Smooth muscle cell (in vitro differentiated cells): ENCODE measurements around the gene ADGRL3. TPM values are rescaled to one million over a fixed set of nuclear protein-coding genes. Genes with fewer than 3 reads are reported as not detected.

Experiments
- DNase-seq: peaks from one replicate; lab custom pipeline; 2025; ENCODE audit not compliant: unreplicated experiment; lab: John Stamatoyannopoulos, UW
- H2AFZ ChIP-seq: fragments of 200-600 bp; sonication (generic); 2 replicates; pipeline ENCODE4 v1.6.0; 2016; ENCODE audit warnings: antibody characterized with exemption, low read depth, mild to moderate bottlenecking
- H3F3A ChIP-seq: fragments of 200-600 bp; sonication (generic); 2 replicates; pipeline ENCODE4 v1.6.0; 2017; ENCODE audit warnings: antibody characterized with exemption, low read depth
- H3K27ac ChIP-seq: fragments of 200-600 bp; sonication (generic); 2 replicates; pipeline ENCODE4 v1.5.1; 2016; ENCODE audit warnings: low read depth, mild to moderate bottlenecking
- H3K27me3 ChIP-seq: fragments of 200-600 bp; sonication (generic); 2 replicates; pipeline ENCODE4 v1.6.1; 2016; ENCODE audit warnings: low read depth, mild to moderate bottlenecking
- H3K36me3 ChIP-seq: fragments of 200-600 bp; sonication (generic); 2 replicates; pipeline ENCODE4 v1.5.1; 2016; ENCODE audit warnings: low read depth
- H3K4me1 ChIP-seq: fragments of 200-600 bp; sonication (generic); 2 replicates; pipeline ENCODE4 v1.5.1; 2016; ENCODE audit warnings: low read depth
- H3K4me2 ChIP-seq: fragments of 200-600 bp; sonication (generic); 2 replicates; pipeline ENCODE4 v1.6.0; 2016; ENCODE audit warnings: mild to moderate bottlenecking
- H3K4me3 ChIP-seq: fragments of 200-600 bp; sonication (generic); 2 replicates; pipeline ENCODE4 v1.5.1; 2016; ENCODE audit warnings: mild to moderate bottlenecking
- H3K79me2 ChIP-seq: fragments of 200-600 bp; sonication (generic); 2 replicates; pipeline ENCODE4 v1.6.0; 2016; ENCODE audit warnings: low read depth, mild to moderate bottlenecking
- H3K9ac ChIP-seq: fragments of 200-600 bp; sonication (generic); 2 replicates; pipeline ENCODE4 v1.6.0; 2016; ENCODE audit warnings: low read depth
- H3K9me3 ChIP-seq: fragments of 200-600 bp; sonication (generic); replicated peaks from 2 replicates; pipeline ENCODE4 v1.5.1; 2016; ENCODE audit warnings: low read depth
- H4K20me1 ChIP-seq: fragments of 200-600 bp; sonication (generic); 2 replicates; pipeline ENCODE4 v1.6.0; 2016; ENCODE audit warnings: low read depth
- CTCF ChIP-seq: fragments of 200-600 bp; sonication (generic); IDR thresholded peaks from 2 replicates; pipeline ENCODE4 v1.5.1; 2017; ENCODE audit warnings: borderline replicate concordance, mild to moderate bottlenecking, antibody characterized with exemption; ENCODE audit not compliant: insufficient read depth, poor library complexity, severe bottlenecking
- WGBS: methylation state at CpG from one replicate; pipeline ENCODE4 v1.1.7; 2016; ENCODE audit warnings: low lambda C conversion rate; 5-methylcytosine and 5-hydroxymethylcytosine counted together
- polyA plus RNA-seq: library from polyadenylated mRNA; unstranded; fragments of >200 nt; fragmentation: Nextera tagmentation; extraction: Ambion mirVana; gene quantifications from 2 replicates; pipeline ENCODE4 v1.2.1, GENCODE V29; 2016
- total RNA-seq: library from RNA; depleted of rRNA; stranded (reverse); fragments of >200 nt; gene quantifications from 2 replicates; pipeline ENCODE4 v1.2.3, GENCODE V29; 2014

Gene ADGRL3
- total and polyA plus RNA-seq, 2 experiments from 2014 or later = 2.4 to 9.5 TPM

- Histone ChIP-seq H3K27me3 (no peaks in the 10 kb centered on the region), H3K4me2 (no peak overlapping the region), H3K36me3 (no peaks in the 10 kb centered on the region), H3K9ac (no peak overlapping the region), H3F3A (no peaks in the 10 kb centered on the region), H3K27ac (no peak overlapping the region), H3K79me2 (no peaks in the 10 kb centered on the region), H3K9me3 (no peaks in the 10 kb centered on the region), H3K4me1 (no peaks in the 10 kb centered on the region), H4K20me1 (no peaks in the 10 kb centered on the region), H3K4me3 (no peak overlapping the region), H2AFZ (no peak overlapping the region)
- WGBS = 91% methylated on average over 1 of the region's 1 CpG
- TF ChIP-seq CTCF = no peak
- no peak for DNase-seq
Observed at GRCh38 chr4:61886131-61886530, 686.0 kb downstream of the ADGRL3 start.

GRCh38 chr4:61889117-61889516 lies 689.0 kb downstream of the ADGRL3 start:
- Histone ChIP-seq H3K9ac (no peak overlapping the region), H3K27me3 (no peaks in the 10 kb centered on the region), H3K4me1 (no peaks in the 10 kb centered on the region), H3K4me3 (no peak overlapping the region), H3K27ac (no peak overlapping the region), H3K4me2 (no peak overlapping the region), H3K79me2 (no peaks in the 10 kb centered on the region), H3K9me3 (no peaks in the 10 kb centered on the region), H2AFZ (no peak overlapping the region), H3F3A (no peaks in the 10 kb centered on the region), H4K20me1 (no peaks in the 10 kb centered on the region), H3K36me3 (no peaks in the 10 kb centered on the region)
- TF ChIP-seq CTCF = no peak
- DNase-seq = no peak
- 85% methylated on average over 1 of the region's 1 CpG for WGBS

- Histone ChIP-seq H2AFZ (no peak overlapping the region), H3K4me2 (no peak overlapping the region), H3K9me3 (no peaks in the 10 kb centered on the region), H3K4me3 (no peak overlapping the region), H3K27ac (no peak overlapping the region), H3K4me1 (no peaks in the 10 kb centered on the region), H3K27me3 (no peaks in the 10 kb centered on the region), H3K9ac (no peak overlapping the region), H3F3A (no peaks in the 10 kb centered on the region), H3K79me2 (no peaks in the 10 kb centered on the region), H4K20me1 (no peaks in the 10 kb centered on the region), H3K36me3 (no peaks in the 10 kb centered on the region)
- no peak for DNase-seq
- no peak for TF ChIP-seq CTCF
- 92% methylated on average over 3 of the region's 3 CpGs for WGBS
Observed at GRCh38 chr4:61890321-61890720, 690.2 kb downstream of the ADGRL3 start.

DNA sequence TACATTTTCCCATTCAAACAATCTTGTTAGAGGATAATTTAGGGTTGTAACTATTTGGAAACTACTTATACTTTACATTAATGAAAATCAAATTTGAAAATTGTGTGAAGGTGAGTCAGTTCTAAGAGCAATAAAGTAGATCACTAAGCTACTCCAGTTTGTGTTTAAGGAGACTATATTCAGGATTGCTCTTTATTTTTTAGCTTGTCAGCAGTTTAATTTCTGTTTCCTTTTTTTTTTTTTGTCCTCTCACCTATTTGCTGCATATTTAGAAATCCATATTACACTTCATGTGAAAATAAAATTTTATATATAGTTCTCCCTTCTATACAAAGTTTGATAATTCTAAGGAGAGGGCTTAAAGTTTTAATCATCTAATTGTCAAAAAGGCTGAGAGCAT lies 691.8 kb downstream of the ADGRL3 start:
- Histone ChIP-seq H3K4me2 (no peak overlapping the region), H3K9me3 (no peaks in the 10 kb centered on the region), H3K4me3 (no peak overlapping the region), H3K27ac (no peak overlapping the region), H3K27me3 (no peaks in the 10 kb centered on the region), H3K9ac (no peak overlapping the region), H2AFZ (no peak overlapping the region), H4K20me1 (no peaks in the 10 kb centered on the region), H3K79me2 (no peaks in the 10 kb centered on the region), H3K36me3 (no peaks in the 10 kb centered on the region), H3K4me1 (peaks cover 5% of the 10 kb centered on the region), H3F3A (no peaks in the 10 kb centered on the region)
- TF ChIP-seq CTCF = no peak
- no peak for DNase-seq
